Right lung (tissue), 5 donors: ENCODE data around the gene FHIT. TPM values are rescaled to one million over a fixed set of nuclear protein-coding genes. Genes with fewer than 3 reads are reported as not detected.

Experiments
- DNase-seq, 2 donors: peaks; one replicate each; pipeline ENCODE4 v3.0.0-alpha.2; 2013
- polyA plus RNA-seq, 5 donors: library from polyadenylated mRNA; unstranded; fragments of 120-200 nt; gene quantifications; one replicate each; pipeline versions ENCODE4 v1.2.1 to v1.2.3, GENCODE V29; 2013; ENCODE audit warnings: inconsistent platforms in 1 of 5, low replicate concordance in 1 of 5; ENCODE audit not compliant: insufficient read length in 5 of 5, insufficient read depth in 1 of 5

The FHIT gene
- polyA plus RNA-seq, 5 donors, result 9.1 to 17.8 (median 10.6) TPM

DNA sequence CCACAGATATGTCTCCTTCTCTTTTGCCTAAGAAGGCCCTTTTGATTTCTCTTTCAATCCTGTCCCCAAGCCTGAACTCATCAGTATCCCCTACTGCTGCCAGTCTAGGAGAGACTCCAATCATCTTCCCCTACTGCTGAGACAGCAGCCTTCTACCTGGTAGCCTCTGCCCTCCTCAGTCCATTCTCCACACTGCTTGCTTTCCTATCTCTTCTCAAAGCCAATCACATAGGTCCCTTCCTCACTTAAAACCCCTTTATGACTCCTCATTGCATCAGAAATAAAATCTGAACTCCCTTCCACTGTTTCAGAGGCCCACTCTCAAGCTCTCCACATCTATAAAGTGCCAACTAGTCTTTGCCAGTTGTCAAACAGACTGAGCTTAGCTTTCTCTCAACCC, 1119.6 kb downstream of the FHIT start:
- DNase-seq, result no peak

GRCh38 chr3:60126511-60127304, 1124.5 kb downstream of the FHIT start:
- no peak for DNase-seq

DNA sequence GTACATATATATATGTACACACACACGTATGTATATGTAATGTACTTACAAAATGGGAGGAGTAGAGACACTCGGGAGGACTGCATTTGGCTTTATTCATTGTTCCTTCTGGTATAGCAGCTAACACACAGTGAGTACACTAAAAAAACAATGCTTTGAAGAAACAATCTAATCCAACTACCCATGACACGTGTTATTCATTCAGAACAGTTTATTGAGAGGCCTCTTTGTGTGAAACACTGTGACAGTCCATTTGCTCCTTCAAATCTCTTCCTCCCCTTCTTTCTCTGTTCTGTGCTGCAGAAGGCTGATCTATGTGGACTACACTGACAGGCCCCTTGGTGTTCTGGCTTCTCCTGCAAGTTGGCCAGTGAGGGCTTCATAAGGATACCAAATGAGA, 1125.6 kb downstream of the FHIT start:
- DNase-seq, result no peak

- DNase-seq, result no peak
Measured at GRCh38 chr3:60120245-60120644, 1131.0 kb downstream of the FHIT start.

- DNase-seq, result no peak
Measured at GRCh38 chr3:60114191-60114590, 1137.1 kb downstream of the FHIT start.

DNA sequence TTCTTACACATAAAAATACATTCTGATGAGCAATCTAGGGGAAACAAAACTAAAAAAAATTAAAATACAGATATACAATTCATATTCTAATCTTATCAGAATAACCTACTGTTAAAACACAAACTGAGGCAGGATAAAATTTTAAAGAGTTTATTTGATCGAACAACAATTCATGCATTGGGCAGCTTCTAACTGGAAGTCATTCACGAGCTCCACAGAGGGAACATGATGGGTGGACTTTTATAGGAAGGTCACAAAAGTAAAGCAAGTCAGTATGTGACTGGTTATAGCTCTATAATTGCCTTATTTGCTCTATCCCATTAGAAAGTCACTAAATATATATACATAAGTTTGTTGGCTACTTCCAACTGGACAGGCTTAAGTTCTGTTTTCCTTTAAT, 1144.0 kb downstream of the FHIT start:
- DNase-seq, result no peak

- no peak for DNase-seq
Measured at GRCh38 chr3:60102154-60102553, 1149.1 kb downstream of the FHIT start.

DNA sequence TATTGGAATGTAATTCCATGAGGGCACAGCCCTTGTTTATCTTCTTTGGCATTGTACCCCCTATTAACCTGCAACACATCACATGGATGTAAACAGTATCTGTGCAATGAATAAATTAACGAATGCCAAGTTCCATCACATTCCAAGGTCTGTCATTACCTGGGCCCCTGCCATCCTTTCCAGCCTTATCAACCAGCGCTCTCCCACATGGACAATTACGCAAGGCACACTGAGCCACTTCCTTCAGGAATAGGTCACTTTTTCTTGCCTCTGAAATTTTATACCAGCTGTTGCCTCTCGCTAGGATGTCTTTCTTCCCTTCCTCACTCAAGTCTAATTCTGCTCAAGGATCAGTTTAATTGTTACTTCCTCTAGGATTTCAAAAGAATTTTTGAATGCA, 1149.6 kb downstream of the FHIT start:
- DNase-seq, result peak in 1 of 2 donors; percentile 17

DNA sequence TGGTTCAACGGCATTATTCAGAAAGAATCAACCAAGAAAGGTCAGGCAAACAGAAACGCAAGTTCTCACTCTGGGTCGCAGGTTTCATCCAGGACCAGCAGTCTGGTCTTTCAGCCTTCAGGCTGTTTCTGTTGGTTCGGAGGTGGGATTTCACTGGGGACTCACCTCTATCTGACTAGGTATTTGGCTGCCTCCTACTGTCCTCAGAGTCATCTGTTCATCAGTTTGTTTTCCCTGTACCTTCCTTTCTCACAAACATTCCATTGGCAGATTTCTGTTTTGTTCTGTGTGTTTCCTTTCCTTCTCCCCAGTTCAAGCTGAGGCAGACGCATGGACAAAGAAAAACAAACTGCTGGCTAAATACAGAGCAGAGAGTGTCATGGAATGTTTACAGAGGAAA, 1154.8 kb downstream of the FHIT start:
- no peak for DNase-seq

DNA sequence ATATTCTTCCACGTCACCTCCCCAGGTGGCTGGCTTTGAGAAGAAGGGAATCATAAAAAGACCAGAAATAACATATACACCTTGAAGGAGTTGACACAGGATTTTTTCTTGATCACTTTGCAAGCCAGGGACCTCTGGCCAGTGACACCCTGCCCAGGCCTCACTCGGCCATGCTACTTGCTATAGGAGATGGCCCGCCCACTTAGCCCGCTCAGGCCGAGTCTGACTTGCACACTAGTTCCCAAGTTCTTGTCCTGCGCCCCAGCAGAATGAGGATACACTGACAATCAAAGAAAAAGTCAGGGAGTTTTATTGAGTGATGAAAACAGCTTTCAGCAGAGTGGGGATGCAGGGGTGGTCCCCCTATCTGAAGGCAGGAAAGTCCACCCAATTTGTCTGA, 1155.3 kb downstream of the FHIT start:
- DNase-seq, result no peak

- no peak for DNase-seq
Measured at GRCh38 chr3:60095516-60095915, 1155.7 kb downstream of the FHIT start.

DNA sequence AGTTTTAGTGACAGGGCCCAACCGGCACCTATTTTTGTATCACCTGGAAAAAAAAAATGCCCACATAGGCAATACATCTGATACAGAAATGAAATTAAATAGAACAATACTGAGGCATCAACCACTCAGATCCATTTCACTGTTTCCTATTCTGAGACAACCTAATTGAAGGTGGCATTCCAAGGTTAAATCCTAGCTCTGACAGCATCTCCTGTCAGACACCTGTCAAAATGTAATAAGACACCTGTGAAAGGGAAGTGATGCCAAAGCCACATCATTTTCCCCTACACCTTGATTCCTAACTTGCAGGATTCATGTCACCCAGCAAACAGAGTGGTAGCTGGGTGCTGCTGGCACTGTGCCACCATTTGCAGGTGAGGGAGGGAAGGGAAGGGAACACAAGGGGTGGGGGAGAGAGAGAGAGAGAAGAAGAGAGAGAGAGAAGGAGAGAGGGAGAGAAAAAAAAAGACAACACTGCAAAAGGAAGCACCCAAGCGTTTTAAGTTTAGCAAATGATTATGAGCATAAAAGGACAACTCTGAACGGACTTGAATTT, 1156.8 kb downstream of the FHIT start:
- DNase-seq, result no peak

GRCh38 chr3:60090548-60090947, 1160.7 kb downstream of the FHIT start:
- DNase-seq, result no peak

DNA sequence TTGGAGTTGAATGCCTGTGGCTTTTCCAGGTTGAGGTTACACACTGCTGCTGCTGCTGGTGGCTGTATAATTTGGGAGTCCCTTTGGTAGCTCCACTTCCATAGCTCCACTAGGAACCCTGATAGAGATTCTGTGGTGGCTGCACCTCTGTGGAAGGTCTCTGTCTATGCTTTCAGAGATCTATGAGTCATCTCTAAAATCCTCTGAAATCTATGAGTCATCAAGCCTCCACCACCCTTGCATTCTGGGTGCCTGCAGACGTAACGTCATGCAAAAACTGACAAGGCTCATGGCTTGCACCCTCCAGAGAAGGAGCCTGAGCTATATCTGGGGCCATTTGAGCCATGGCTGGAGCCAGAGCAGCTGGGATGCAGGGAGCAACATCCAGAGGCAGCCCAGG, 1164.4 kb downstream of the FHIT start:
- DNase-seq, result no peak

DNA sequence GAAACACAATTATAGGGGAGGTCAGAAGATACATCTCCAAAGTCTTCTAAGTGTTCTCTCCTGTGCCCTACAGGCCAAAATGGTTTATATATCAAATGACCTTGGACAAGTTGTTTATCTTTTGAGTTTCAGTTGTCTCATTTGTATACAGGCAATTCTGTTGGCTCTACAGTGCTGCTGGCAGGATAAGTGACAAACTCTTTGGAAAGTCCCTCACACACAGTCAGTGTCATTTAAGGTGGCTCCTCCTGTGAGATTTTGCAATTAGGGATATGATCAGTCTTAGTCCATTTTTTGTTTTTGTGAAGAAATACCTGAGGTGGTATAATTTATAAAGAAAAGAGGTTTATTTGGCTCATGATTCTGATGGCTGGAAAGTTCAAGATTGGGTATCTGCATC, 1165.6 kb downstream of the FHIT start:
- no peak for DNase-seq

- DNase-seq, result no peak
Measured at GRCh38 chr3:60081381-60082095, 1169.7 kb downstream of the FHIT start.

- DNase-seq, result no peak
Measured at GRCh38 chr3:60080648-60081047, 1170.6 kb downstream of the FHIT start.

DNA sequence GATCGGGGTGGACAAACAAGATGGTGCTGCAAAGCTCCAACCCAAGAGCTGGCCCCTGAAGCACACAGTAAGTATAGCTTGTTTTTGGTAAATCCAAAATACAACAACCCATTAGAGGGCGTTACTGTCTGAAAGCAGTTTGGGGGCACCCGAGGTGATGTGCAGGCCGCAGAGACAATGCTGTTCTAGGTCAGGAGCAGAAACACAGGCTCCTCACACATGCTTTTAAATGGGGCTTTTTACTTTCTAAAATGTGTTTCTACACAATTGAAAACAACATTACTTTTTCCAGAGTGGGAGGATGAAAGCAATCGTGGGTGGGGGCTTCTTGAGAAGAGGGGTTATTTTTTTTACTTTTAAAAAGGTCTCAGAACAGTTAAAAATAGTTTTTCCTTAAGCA, 1172.2 kb downstream of the FHIT start:
- no peak for DNase-seq

GRCh38 chr3:60076331-60076730, 1174.9 kb downstream of the FHIT start:
- no peak for DNase-seq

DNA sequence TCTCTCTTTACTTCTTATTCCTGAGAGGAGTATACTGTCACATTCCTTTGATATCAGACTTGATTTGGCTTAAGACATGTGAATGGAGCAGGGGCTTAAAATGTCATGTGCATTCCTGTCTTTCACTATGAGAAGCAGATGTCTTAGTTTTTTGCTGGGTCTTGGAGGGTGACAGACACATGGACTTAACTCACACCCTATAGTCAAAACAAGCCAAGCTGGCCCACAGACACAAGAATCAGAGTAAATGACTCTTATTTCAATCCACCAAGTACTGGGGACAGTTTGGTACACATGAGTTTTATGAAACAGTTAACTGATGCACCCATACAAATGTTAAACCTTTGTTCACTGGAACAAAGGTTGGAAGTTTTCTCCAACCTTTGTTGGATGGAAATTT, 1177.3 kb downstream of the FHIT start:
- DNase-seq, result no peak

GRCh38 chr3:60073228-60073627, 1178.0 kb downstream of the FHIT start:
- no peak for DNase-seq

GRCh38 chr3:60070366-60070765, 1180.9 kb downstream of the FHIT start:
- no peak for DNase-seq

- DNase-seq, result no peak
Measured at GRCh38 chr3:60065227-60065868, 1185.9 kb downstream of the FHIT start.
